DOHH2 (cell line): Measurements from ENCODE around the gene TRMT2A.

Experiments used
- CTCF ChIP-seq: fragments of 200-600 bp; sonication (generic); IDR thresholded peaks from one replicate; pipeline ENCODE4 v1.5.1; 2014; ENCODE audit warnings: antibody characterized with exemption, mild to moderate bottlenecking, low read depth, low read length; ENCODE audit not compliant: poor library complexity, severe bottlenecking
- EZH2phosphoT487 ChIP-seq: fragments of 200-600 bp; sonication (generic); IDR thresholded peaks from 2 replicates; pipeline ENCODE4 v1.6.1; 2017; ENCODE audit warnings: borderline replicate concordance, mild to moderate bottlenecking, antibody characterized with exemption, low read length, moderate library complexity, mixed read lengths

DNA sequence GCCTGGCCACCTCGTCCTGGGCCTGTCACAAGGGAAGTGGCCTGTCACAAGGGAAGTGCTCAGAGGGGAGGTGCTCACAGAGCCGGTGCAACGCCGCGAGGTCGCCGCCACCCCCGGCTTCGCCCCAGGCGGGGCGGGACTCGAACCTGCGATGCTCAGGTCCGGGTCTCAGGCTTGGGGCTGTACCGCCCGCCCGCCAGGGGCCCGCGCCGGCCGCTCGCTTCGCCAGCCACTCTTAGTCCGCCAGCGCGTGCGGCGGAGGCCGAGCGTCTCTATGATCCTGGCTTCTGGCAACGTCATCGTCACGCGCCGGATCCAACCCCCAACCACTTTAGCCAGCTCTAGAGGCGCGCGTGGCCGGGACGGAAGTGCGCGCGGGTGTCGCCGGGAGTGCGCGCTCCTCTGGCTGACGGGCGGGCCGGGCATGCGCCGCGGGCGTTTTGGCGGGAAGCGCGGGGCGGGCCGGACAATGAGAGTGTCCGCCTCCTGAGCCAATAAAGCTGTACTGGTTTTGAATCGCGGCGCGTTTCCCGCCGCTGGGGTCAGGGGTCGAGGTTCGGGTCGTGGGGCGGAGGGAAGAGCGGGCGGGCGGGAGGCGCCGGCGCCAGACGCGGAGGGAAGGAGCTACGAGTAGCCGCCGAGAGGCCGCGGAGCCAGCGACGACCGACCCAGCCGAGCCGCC lies at the start of gene TRMT2A:
- peak; percentile 40 for TF ChIP-seq CTCF
- TF ChIP-seq EZH2phosphoT487: no peak
